Ectodermal cell (in vitro differentiated cells): ENCODE results near the gene UGT1A8.

Experiments
- H3K27ac ChIP-seq: 2 replicates; pipeline ENCODE4 v1.7.0; 2013; ENCODE audit warnings: mild to moderate bottlenecking, low read depth, low read length; ENCODE audit not compliant: insufficient read depth, poor library complexity, severe bottlenecking
- H3K27me3 ChIP-seq: 2 replicates; pipeline ENCODE4 v1.7.0; 2013; ENCODE audit warnings: mild to moderate bottlenecking, low read length; ENCODE audit not compliant: insufficient read depth, control insufficient read depth, poor library complexity, severe bottlenecking
- H3K36me3 ChIP-seq: one replicate; pipeline ENCODE4 v1.7.0; 2013; ENCODE audit warnings: low read length; ENCODE audit not compliant: control insufficient read depth, insufficient read depth
- H3K4me1 ChIP-seq: one replicate; pipeline ENCODE4 v1.7.0; 2013; ENCODE audit warnings: low read length; ENCODE audit not compliant: control insufficient read depth, insufficient read depth
- H3K4me3 ChIP-seq: 2 replicates; pipeline ENCODE4 v1.7.0; 2013; ENCODE audit warnings: low read depth, low read length, control low read depth; ENCODE audit not compliant: insufficient read depth
- H3K9me3 ChIP-seq: 2 replicates; pipeline ENCODE4 v1.7.0; 2013; ENCODE audit warnings: mild to moderate bottlenecking, low read length, moderate library complexity; ENCODE audit not compliant: control insufficient read depth
- WGBS, 2 experiments: methylation state at CpG; one replicate each; pipeline ENCODE4 v1.1.7; 2013; ENCODE audit warnings: missing lambda C conversion rate in 2 of 2; 5-methylcytosine and 5-hydroxymethylcytosine counted together

The UGT1A8 gene

GRCh38 chr2:233658610-233659009 lies 41.2 kb downstream of the UGT1A8 start:
- no peaks in the 10 kb centered on the region for H3K36me3 ChIP-seq
- H3K4me3 ChIP-seq: no peak overlapping the region
- H3K9me3 ChIP-seq: no peaks in the 10 kb centered on the region
- H3K4me1 ChIP-seq: no peaks in the 10 kb centered on the region
- no peak overlapping the region for H3K27ac ChIP-seq
- no peaks in the 10 kb centered on the region for H3K27me3 ChIP-seq

- WGBS, 2 experiments: 82 to 87% methylated on average over 1 of the region's 1 CpG
- no peaks in the 10 kb centered on the region for H3K4me1 ChIP-seq
- no peaks in the 10 kb centered on the region for H3K36me3 ChIP-seq
- no peak overlapping the region for H3K4me3 ChIP-seq
- no peak overlapping the region for H3K27ac ChIP-seq
- no peaks in the 10 kb centered on the region for H3K9me3 ChIP-seq
- no peaks in the 10 kb centered on the region for H3K27me3 ChIP-seq
These were observed 46.5 kb downstream of the UGT1A8 start for GRCh38 chr2:233663911-233664310.

DNA sequence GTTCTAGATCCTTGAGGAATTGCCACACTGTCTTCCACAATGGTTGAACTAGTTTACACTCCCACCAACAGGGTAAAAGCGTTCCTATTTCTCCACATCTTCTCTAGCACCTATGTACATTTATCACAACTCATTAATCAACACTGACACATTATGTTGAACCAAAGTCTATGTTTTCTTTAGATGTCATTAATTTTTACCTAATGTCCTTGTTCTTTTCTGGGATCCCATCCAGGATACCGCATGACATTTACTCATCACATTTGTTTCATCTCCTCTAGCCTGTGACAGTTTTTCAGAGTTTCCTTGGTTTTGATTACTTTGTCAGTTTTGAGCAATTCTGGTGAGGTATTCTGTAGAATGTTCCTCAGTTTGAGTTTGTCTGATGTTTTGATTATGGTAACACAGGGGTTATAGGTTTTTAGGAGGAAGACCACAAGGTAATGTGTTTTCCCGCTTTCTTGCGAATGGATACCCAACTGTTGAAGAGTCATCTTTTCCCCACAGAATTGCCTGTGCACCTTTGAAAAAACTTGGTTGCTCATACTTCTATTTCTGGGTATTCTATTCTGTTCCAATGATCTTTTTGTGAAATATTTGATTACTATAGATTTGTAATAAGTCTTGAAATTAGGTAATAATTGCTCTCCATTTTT lies 51.3 kb downstream of the UGT1A8 start:
- Histone ChIP-seq H3K4me3 (no peak overlapping the region), H3K4me1 (no peaks in the 10 kb centered on the region), H3K27ac (no peak overlapping the region), H3K36me3 (no peaks in the 10 kb centered on the region), H3K9me3 (no peaks in the 10 kb centered on the region), H3K27me3 (no peaks in the 10 kb centered on the region)
- WGBS, 2 experiments: 96 to 98% methylated on average over 4 of the region's 4 CpGs

- Histone ChIP-seq H3K27ac (no peak within 1 kb of the TSS), H3K4me3 (no peak within 1 kb of the TSS), H3K9me3 (no peaks in the 10 kb centered on the region), H3K4me1 (no peaks in the 10 kb centered on the region), H3K27me3 (no peaks in the 10 kb centered on the region), H3K36me3 (no peaks in the 10 kb centered on the region)
- WGBS, 2 experiments: 93 to 94% methylated on average over 5 of the region's 5 CpGs
These were observed 54.1 kb downstream of the UGT1A8 start, which contains the start of gene UGT1A9 for GRCh38 chr2:233671290-233672161. TSS of gene UGT1A9 (plus strand) at chr2:233671898. CDS start at chr2:233671935, 37 bp downstream.

DNA sequence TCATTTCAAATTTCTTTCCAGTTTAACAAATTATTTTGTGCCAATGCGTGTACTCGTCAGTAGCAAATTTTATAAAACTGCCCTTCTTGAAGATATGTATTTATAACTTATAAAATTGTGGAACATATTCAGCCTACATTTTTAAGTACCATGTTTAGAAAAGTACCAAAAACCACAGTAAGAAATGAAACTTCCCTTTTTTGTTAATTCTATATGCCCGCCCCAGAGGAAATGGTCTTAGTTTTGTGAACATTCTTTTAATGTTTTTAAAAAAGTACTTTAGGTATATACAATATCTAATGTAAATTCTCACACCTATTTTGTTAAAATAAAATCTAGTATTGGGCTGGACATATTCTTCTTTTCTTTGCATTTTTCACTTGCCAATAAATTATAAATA lies 55.5 kb downstream of the UGT1A8 start:
- H3K4me1 ChIP-seq: no peaks in the 10 kb centered on the region
- H3K9me3 ChIP-seq: no peaks in the 10 kb centered on the region
- H3K36me3 ChIP-seq: no peaks in the 10 kb centered on the region
- no peak overlapping the region for H3K27ac ChIP-seq
- H3K27me3 ChIP-seq: no peaks in the 10 kb centered on the region
- no CpG with 5 or more reads among the region's 3 CpGs for WGBS, 2 experiments
- H3K4me3 ChIP-seq: no peak overlapping the region

DNA sequence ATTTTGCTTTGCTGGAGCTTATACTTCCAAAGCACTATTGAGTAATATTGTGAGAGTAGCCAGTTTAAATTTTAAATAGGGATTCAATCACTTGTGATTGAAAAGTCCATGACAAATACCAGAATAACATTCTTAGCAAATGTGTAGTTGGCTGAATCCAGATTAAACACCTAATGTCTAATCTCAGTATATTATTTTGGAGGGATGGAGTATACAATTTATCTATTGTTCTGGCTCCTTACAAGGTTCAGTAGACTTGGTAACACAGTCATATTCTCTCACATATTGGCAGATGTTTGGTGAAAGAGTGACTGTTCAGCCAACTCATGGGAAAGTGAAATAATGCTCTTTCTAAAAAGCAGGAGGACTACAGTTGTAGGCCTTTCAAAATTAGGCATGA lies 56.5 kb downstream of the UGT1A8 start:
- Histone ChIP-seq H3K27ac (no peak overlapping the region), H3K36me3 (no peaks in the 10 kb centered on the region), H3K27me3 (no peaks in the 10 kb centered on the region), H3K4me3 (no peak overlapping the region), H3K9me3 (no peaks in the 10 kb centered on the region), H3K4me1 (no peaks in the 10 kb centered on the region)

DNA sequence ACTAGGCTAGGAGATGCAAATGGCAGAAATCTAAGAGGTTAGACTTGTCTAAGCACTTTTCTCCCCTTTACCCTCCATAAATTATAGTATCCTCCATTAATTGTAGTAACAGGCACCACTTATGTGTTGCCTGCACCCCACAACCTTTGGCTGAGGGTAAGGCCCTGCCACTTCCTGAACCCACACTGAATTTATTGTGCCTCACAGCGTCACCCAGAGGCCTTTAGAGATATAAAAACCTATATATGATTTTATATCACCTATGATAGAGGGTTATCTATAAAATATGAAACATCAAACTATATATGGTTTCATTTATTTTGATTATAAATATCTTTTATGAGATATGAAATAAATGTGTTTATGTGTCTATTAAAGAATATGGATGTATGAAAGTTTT lies 56.9 kb downstream of the UGT1A8 start:
- no CpG with 5 or more reads among the region's 1 CpG for WGBS, 2 experiments
- H3K27me3 ChIP-seq: no peaks in the 10 kb centered on the region
- H3K36me3 ChIP-seq: no peaks in the 10 kb centered on the region
- no peaks in the 10 kb centered on the region for H3K4me1 ChIP-seq
- H3K27ac ChIP-seq: no peak overlapping the region
- H3K9me3 ChIP-seq: no peaks in the 10 kb centered on the region
- H3K4me3 ChIP-seq: no peak overlapping the region

DNA sequence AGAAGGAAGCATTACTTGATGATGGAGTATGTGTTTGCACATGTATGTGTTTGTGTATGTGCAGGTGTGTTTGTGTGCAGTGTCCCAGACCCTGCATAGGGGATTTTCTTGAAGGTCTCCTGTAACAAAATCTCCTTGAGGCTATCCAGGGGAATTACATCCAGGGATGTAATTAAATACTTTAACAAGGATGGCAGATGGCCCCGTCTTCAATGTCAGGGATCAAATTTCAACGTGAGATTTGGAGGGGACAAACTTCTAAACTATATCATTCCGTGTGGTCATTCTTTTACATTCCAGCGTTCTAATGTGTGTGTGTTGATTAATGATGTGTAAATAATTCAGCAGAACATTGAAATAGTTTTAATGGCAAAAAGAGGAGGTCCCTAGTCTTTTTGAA lies 57.6 kb downstream of the UGT1A8 start:
- Histone ChIP-seq H3K4me3 (no peak overlapping the region), H3K9me3 (no peaks in the 10 kb centered on the region), H3K4me1 (no peaks in the 10 kb centered on the region), H3K27me3 (no peaks in the 10 kb centered on the region), H3K36me3 (no peaks in the 10 kb centered on the region), H3K27ac (no peak overlapping the region)
- 64 to 65% methylated on average over 4 of the region's 4 CpGs for WGBS, 2 experiments

GRCh38 chr2:233676046-233676445 lies 58.6 kb downstream of the UGT1A8 start:
- no peaks in the 10 kb centered on the region for H3K36me3 ChIP-seq
- 91 to 93% methylated on average over 2 of the region's 2 CpGs for WGBS, 2 experiments
- no peak overlapping the region for H3K4me3 ChIP-seq
- H3K9me3 ChIP-seq: no peaks in the 10 kb centered on the region
- H3K27me3 ChIP-seq: no peaks in the 10 kb centered on the region
- no peak overlapping the region for H3K27ac ChIP-seq
- no peaks in the 10 kb centered on the region for H3K4me1 ChIP-seq

GRCh38 chr2:233679196-233679595 lies 61.8 kb downstream of the UGT1A8 start:
- WGBS, 2 experiments: 91 to 96% methylated on average over 4 of the region's 4 CpGs
- no peaks in the 10 kb centered on the region for H3K27me3 ChIP-seq
- no peaks in the 10 kb centered on the region for H3K36me3 ChIP-seq
- no peak overlapping the region for H3K27ac ChIP-seq
- no peaks in the 10 kb centered on the region for H3K9me3 ChIP-seq
- no peaks in the 10 kb centered on the region for H3K4me1 ChIP-seq
- no peak overlapping the region for H3K4me3 ChIP-seq
